Osteoblast (primary cell): ENCODE measurements around the gene B3GALT2. TPM values are rescaled to one million over a fixed set of nuclear protein-coding genes. Genes with fewer than 3 reads are reported as not detected.

ENCODE experiments used
- DNase-seq: peaks from one replicate; pipeline ENCODE4 v3.0.0; 2011; ENCODE audit warnings: low spot score, mixed read lengths; ENCODE audit not compliant: insufficient read length; ENCODE audit errors: missing footprints
- H2AFZ ChIP-seq: 2 replicates; pipeline ENCODE4 v1.6.0; 2011; ENCODE audit warnings: mild to moderate bottlenecking, low read length
- H3K27ac ChIP-seq: 2 replicates; pipeline ENCODE4 v1.5.1; 2011; ENCODE audit warnings: mild to moderate bottlenecking, low read depth, low read length, moderate library complexity
- H3K27me3 ChIP-seq: 2 replicates; pipeline ENCODE4 v1.6.0; 2012; ENCODE audit warnings: mild to moderate bottlenecking, control low read depth, inconsistent platforms, low read length, moderate library complexity; ENCODE audit not compliant: insufficient read depth
- H3K36me3 ChIP-seq: 2 replicates; pipeline ENCODE4 v1.5.1; 2011; ENCODE audit warnings: mild to moderate bottlenecking, low read length, control low read depth, moderate library complexity; ENCODE audit not compliant: insufficient read depth
- H3K4me1 ChIP-seq: 2 replicates; pipeline ENCODE4 v1.5.1; 2011; ENCODE audit warnings: mild to moderate bottlenecking, low read length, control low read depth, moderate library complexity; ENCODE audit not compliant: insufficient read depth
- H3K4me2 ChIP-seq: 2 replicates; pipeline ENCODE4 v1.6.0; 2011; ENCODE audit warnings: mild to moderate bottlenecking, low read length; ENCODE audit not compliant: insufficient read depth
- H3K4me3 ChIP-seq: fragments of 200-600 bp; sonication (generic); 3 replicates; pipeline ENCODE4 v1.5.1; 2012; ENCODE audit warnings: mild to moderate bottlenecking, low read length, inconsistent platforms; ENCODE audit not compliant: insufficient read depth
- H3K79me2 ChIP-seq: 2 replicates; pipeline ENCODE4 v1.6.0; 2012; ENCODE audit warnings: mild to moderate bottlenecking, low read length, control low read depth, inconsistent platforms; ENCODE audit not compliant: insufficient read depth
- H3K9me3 ChIP-seq: 2 replicates; pipeline ENCODE4 v1.5.1; 2011; ENCODE audit warnings: low read depth, low read length, control low read depth
- H4K20me1 ChIP-seq: 2 replicates; pipeline ENCODE4 v1.6.0; 2012; ENCODE audit warnings: mild to moderate bottlenecking, low read length, control low read depth; ENCODE audit not compliant: insufficient read depth
- total RNA-seq: library from RNA; depleted of rRNA; stranded (reverse); fragments of >200 nt; gene quantifications from 2 replicates; pipeline ENCODE4 v1.2.3, GENCODE V29; 2012
- TF ChIP-seq, protein P1 (sequence below): IDR thresholded peaks from 2 replicates; pipeline ENCODE4 v1.5.1; 2011; ENCODE audit warnings: mild to moderate bottlenecking, low read depth, low read length, moderate library complexity; ENCODE audit errors: extremely low read depth

The B3GALT2 gene
- total RNA-seq, 1 donor = 2.2 TPM

DNA sequence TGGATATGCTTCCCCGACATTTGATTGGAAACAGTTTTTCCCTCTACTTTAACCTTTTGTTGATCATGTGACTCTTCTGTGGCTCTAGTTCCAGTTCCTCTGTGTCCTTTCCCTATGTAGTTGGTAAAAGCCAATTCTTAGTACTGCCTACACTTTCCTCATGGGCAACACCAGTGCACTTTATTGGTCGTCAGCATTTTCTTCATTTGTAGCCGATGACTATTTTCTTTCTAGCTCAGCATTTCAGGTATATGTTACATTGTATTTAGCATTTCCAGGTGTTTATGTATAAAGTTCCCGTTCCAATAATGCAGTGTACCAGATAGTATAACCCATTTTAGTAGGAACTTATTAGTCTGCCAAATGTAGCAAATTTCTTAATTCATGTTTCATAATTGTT, 27.6 kb upstream of the B3GALT2 start:
- H3K27ac ChIP-seq = no peak overlapping the region
- no peaks in the 10 kb centered on the region for H4K20me1 ChIP-seq
- H3K4me3 ChIP-seq = no peak overlapping the region
- no peak overlapping the region for H2AFZ ChIP-seq
- peaks cover 9% of the 10 kb centered on the region for H3K36me3 ChIP-seq
- TF ChIP-seq, protein P1, sequence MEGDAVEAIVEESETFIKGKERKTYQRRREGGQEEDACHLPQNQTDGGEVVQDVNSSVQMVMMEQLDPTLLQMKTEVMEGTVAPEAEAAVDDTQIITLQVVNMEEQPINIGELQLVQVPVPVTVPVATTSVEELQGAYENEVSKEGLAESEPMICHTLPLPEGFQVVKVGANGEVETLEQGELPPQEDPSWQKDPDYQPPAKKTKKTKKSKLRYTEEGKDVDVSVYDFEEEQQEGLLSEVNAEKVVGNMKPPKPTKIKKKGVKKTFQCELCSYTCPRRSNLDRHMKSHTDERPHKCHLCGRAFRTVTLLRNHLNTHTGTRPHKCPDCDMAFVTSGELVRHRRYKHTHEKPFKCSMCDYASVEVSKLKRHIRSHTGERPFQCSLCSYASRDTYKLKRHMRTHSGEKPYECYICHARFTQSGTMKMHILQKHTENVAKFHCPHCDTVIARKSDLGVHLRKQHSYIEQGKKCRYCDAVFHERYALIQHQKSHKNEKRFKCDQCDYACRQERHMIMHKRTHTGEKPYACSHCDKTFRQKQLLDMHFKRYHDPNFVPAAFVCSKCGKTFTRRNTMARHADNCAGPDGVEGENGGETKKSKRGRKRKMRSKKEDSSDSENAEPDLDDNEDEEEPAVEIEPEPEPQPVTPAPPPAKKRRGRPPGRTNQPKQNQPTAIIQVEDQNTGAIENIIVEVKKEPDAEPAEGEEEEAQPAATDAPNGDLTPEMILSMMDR = no peak
- H3K27me3 ChIP-seq = no peaks in the 10 kb centered on the region
- peaks cover 8% of the 10 kb centered on the region for H3K4me1 ChIP-seq
- peaks cover 6% of the 10 kb centered on the region for H3K79me2 ChIP-seq
- no peaks in the 10 kb centered on the region for H3K9me3 ChIP-seq
- DNase-seq = no peak
- no peak overlapping the region for H3K4me2 ChIP-seq

DNA sequence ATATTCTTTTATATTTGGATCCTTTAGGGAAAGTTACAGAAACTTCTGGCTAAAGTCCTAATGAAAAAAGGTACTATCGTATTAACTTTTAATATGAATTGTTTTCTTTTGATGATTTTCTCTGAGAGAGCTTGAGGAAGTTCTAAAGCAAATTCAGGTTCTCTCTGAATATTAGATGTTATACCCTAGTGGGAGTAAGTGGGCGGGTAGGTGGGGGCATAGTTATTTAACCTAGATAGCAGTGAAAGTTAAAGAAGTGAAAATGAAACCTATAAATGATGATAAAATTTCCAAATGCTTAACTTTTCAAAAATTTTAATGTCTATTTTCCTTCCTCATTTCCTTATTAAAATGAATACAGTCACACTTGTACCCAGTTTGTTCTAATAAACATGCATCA, 26.2 kb upstream of the B3GALT2 start:
- TF ChIP-seq, protein P1 = no peak

DNA sequence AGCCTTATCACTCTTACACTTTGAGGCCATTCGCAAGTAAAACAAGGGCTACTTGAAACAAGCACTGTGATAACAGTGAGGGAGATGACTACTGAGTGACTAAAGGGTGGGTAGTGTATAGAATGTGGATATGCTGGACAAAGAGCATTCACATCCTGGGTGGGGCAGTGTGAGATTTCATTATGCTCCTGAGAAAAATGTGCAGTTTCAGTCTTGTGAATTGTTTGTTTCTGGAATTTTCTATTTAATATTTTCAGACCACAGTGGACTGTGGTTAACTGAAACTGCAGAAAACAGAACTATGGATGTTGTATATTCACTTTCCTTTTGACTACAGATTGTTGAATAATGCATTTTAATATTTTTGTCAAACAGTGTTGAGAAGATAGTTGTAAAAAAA, 25.1 kb upstream of the B3GALT2 start:
- Histone ChIP-seq H3K79me2 (peaks cover 4% of the 10 kb centered on the region), H3K27ac (peak overlapping the region; percentile 69), H3K36me3 (peaks cover 9% of the 10 kb centered on the region), H3K4me1 (peaks cover 8% of the 10 kb centered on the region), H3K9me3 (no peaks in the 10 kb centered on the region), H3K4me2 (peak overlapping the region; percentile 17), H4K20me1 (no peaks in the 10 kb centered on the region), H3K4me3 (no peak overlapping the region), H3K27me3 (no peaks in the 10 kb centered on the region), H2AFZ (no peak overlapping the region)
- DNase-seq = peak; percentile 55
- TF ChIP-seq, protein P1 = no peak

More for the DNA sequence above, 26.2 kb upstream of the B3GALT2 start:
- Histone ChIP-seq H3K79me2 (peaks cover 6% of the 10 kb centered on the region), H3K4me3 (no peak overlapping the region), H2AFZ (no peak overlapping the region), H3K4me2 (no peak overlapping the region), H3K27ac (no peak overlapping the region), H4K20me1 (no peaks in the 10 kb centered on the region), H3K27me3 (no peaks in the 10 kb centered on the region), H3K9me3 (no peaks in the 10 kb centered on the region), H3K36me3 (peaks cover 9% of the 10 kb centered on the region), H3K4me1 (peaks cover 8% of the 10 kb centered on the region)
- no peak for DNase-seq

DNA sequence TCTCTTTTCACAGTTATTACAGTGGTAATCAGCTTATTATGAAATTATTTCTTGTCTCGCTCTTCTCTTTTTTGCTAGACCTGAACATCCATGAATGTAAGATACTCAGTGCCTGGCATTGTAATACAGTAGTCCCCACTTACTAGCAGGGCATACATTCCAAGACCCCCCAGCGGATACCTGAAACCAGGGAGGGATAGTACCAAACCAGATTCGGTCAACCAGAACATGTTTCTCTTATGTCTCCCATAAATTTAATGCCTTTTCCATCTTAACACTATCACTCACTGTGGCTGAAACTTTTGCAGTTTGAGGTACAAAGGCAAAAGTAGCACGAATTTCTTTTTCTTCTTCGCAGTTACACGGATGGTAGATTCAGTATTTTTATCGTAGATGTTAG, 24.6 kb upstream of the B3GALT2 start:
- H3K27ac ChIP-seq = peak overlapping the region; percentile 69
- peak overlapping the region; percentile 17 for H3K4me2 ChIP-seq
- H3K79me2 ChIP-seq = peaks cover 7% of the 10 kb centered on the region
- H3K9me3 ChIP-seq = no peaks in the 10 kb centered on the region
- no peaks in the 10 kb centered on the region for H4K20me1 ChIP-seq
- H2AFZ ChIP-seq = no peak overlapping the region
- DNase-seq = no peak
- H3K27me3 ChIP-seq = no peaks in the 10 kb centered on the region
- peaks cover 7% of the 10 kb centered on the region for H3K36me3 ChIP-seq
- TF ChIP-seq, protein P1 = no peak
- H3K4me3 ChIP-seq = no peak overlapping the region
- H3K4me1 ChIP-seq = peaks cover 8% of the 10 kb centered on the region
